Heart right ventricle (tissue), 16 donors: ENCODE measurements around the gene CARF. TPM values are rescaled to one million over a fixed set of nuclear protein-coding genes. Genes with fewer than 3 reads are reported as not detected.

Experiments used
- ATAC-seq, 8 donors: fragments of 200-7000 bp; cut with Tn5 transposase; one replicate each; pipeline ENCODE4 v1.9.1; 2020; ENCODE audit warnings: mild to moderate bottlenecking in 8 of 8, moderate library complexity in 8 of 8, moderate number of reproducible peaks in 1 of 8
- DNase-seq, 2 donors: peaks; one replicate each; pipeline ENCODE4 v3.0.0-alpha.2; 2020
- H3K27ac ChIP-seq, 10 donors: fragments of 200-600 bp; sonication (generic) in 2 of 10; one replicate each; pipeline versions ENCODE4 v1.5.0 to v1.8.0; 2020 to 2022; ENCODE audit warnings: mild to moderate bottlenecking in 3 of 10
- H3K27me3 ChIP-seq, 7 donors: fragments of 200-600 bp; one replicate each; pipeline ENCODE4 v1.8.0; 2021 to 2022; ENCODE audit warnings: mild to moderate bottlenecking in 2 of 7
- H3K36me3 ChIP-seq, 9 donors: fragments of 200-600 bp; sonication (generic) in 1 of 9; one replicate each; pipeline versions ENCODE4 v1.5.0 to v1.8.0; 2020 to 2022; ENCODE audit warnings: mild to moderate bottlenecking in 2 of 9
- H3K4me1 ChIP-seq, 9 donors: fragments of 200-600 bp; sonication (generic) in 1 of 9; one replicate each; pipeline versions ENCODE4 v1.5.0 to v1.8.0; 2020 to 2022; ENCODE audit warnings: mild to moderate bottlenecking in 4 of 9
- H3K4me3 ChIP-seq, 10 donors: fragments of 200-600 bp; sonication (generic) in 2 of 10; one replicate each; pipeline versions ENCODE4 v1.5.0 to v1.8.0; 2020 to 2022; ENCODE audit warnings: mild to moderate bottlenecking in 7 of 10, moderate library complexity in 2 of 10
- H3K9me3 ChIP-seq, 11 donors: fragments of 200-600 bp in 10 of 11; sonication (generic) in 2 of 11; one replicate each; pipeline versions ENCODE4 v1.5.0 to v1.8.0; 2013 to 2022; ENCODE audit warnings: mild to moderate bottlenecking in 2 of 11, control low read depth in 1 of 11, moderate library complexity in 1 of 11
- WGBS, 2 donors: extraction: QIAGEN DNeasy Blood & Tissue Kit; methylation state at CpG; one replicate each; pipeline ENCODE4 v1.1.7; 2013; ENCODE audit warnings: inconsistent platforms in 1 of 2; 5-methylcytosine and 5-hydroxymethylcytosine counted together
- intact Hi-C, 10 donors: fragments of 100-400 bp; cut with DNase I; formaldehyde crosslinking; loops; one replicate each; pipeline versions ENCODE4 v1.11.1 to v1.14.2; 2022
- polyA plus RNA-seq, 2 donors: library from polyadenylated mRNA; stranded (reverse); fragments of 200-250 nt; gene quantifications; one replicate each; pipeline ENCODE4 v1.2.3, GENCODE V29; 2013
- total RNA-seq, 10 donors: library from RNA; stranded (reverse); fragmentation: NEBNext Ultra II Directional in 3 of 10; extraction: Animal tissue kit (Norgen Biotek cat#: 25700) in 3 of 10; gene quantifications; one replicate each; pipeline versions ENCODE4 v1.2.1 to v1.2.4, GENCODE V29; 2021 to 2023
- TF ChIP-seq, protein P1 (sequence below), 9 donors: fragments of 200-600 bp; sonication (generic) in 2 of 9; IDR thresholded peaks; one replicate each; pipeline versions ENCODE4 v1.5.0 to v1.8.0; 2021 to 2022; ENCODE audit warnings: antibody characterized with exemption in 9 of 9, mild to moderate bottlenecking in 5 of 9, moderate library complexity in 1 of 9
- donor health status: Arrhythmogenic right ventricular cardiomyopathy.
- donor health status: ischemic (EF 13 %, LVEDD 7.1; RV severe dilation, severe dysfunction).
- donor health status: healthy with polysubstance abuse.
- donor health status: DM: no; HTN: yes; CAD: no.
- donor health status: DM: no; HTN: no; CAD: no.
- donor health status: ischemic (EF 25% LVEDD 6.9; RV normal size, moderate dysfunction).
- donor health status: ischemic (EF 25% LVEDD 5.7; RV mildly dilated, moderate dysfunction).
- donor health status: healthy.
- donor health status: DM: yes; HTN: yes; CAD: no.
- donor health status: Ischemic cardiomyopathy.
- donor health status: ischemic (EF 35%, LVEDD 5.7; RV mildly dilated, moderate dysfunction).
- donor health status: nonischemic (EF 11% LVEDD 7.7; RV severe dilation, severe dysfunction).
- donor health status: DM: yes; HTN: yes; CAD: no.
- donor health status: PGD.
- donor health status: ischemic (EF 29% LVEDD 5.4; RV normal size, mild dysfunction).
- donor health status: nonischemic (EF 23%, LVEDD 6.1; RV moderate dilation, normal function).

CARF gene
- total and polyA plus RNA-seq, 12 donors, result 0.75 to 10.2 (median 7.5) TPM

GRCh38 chr2:203018181-203018580 lies 106.1 kb downstream of the CARF start:
- no peaks in the 10 kb centered on the region for H3K27me3 ChIP-seq
- no peaks in the 10 kb centered on the region for H3K9me3 ChIP-seq
- H3K4me3 ChIP-seq, result peak overlapping the region; percentile 0 to 93 (median 82)
- 4% methylated on average over 1 of the region's 1 CpG for WGBS, 2 donors
- peak overlapping the region in 7 of 10 donors; percentile 21 to 98 (median 91) for H3K27ac ChIP-seq
- TF ChIP-seq, protein P1, sequence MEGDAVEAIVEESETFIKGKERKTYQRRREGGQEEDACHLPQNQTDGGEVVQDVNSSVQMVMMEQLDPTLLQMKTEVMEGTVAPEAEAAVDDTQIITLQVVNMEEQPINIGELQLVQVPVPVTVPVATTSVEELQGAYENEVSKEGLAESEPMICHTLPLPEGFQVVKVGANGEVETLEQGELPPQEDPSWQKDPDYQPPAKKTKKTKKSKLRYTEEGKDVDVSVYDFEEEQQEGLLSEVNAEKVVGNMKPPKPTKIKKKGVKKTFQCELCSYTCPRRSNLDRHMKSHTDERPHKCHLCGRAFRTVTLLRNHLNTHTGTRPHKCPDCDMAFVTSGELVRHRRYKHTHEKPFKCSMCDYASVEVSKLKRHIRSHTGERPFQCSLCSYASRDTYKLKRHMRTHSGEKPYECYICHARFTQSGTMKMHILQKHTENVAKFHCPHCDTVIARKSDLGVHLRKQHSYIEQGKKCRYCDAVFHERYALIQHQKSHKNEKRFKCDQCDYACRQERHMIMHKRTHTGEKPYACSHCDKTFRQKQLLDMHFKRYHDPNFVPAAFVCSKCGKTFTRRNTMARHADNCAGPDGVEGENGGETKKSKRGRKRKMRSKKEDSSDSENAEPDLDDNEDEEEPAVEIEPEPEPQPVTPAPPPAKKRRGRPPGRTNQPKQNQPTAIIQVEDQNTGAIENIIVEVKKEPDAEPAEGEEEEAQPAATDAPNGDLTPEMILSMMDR (IDR thresholded peaks at IDR 0.05), result no peak
- DNase-seq, result no peak
- no peaks in the 10 kb centered on the region for H3K36me3 ChIP-seq
- ATAC-seq, result no peak
- peaks cover 0 to 79% (median 61%) of the 10 kb centered on the region in 9 donors for H3K4me1 ChIP-seq
- intact Hi-C loops, result loop anchor here in 1 of 10 donors (10.0 kb wide), 1 partner anchor 103 kb away; the partner anchor contains the start of genes CARF and WDR12

DNA sequence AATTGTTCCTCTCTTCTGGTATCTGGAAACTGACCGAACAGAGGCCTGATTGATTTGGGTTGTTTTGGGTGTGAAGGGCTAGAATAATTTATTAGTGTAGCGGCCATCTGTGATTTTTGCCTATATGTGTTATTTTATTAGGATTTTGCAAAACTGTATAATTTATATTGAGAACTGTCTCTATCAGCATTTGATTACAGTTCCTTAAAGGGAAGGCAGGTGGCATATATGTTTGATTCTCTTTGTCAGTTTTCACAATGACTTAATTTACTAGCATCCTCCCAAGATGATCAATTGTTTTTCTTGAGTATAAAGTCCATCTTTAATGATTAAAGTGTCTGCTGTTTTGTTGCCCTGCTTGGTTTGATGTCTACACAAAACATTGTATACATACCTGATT lies 107.1 kb downstream of the CARF start:
- no peak for DNase-seq
- TF ChIP-seq, protein P1 (IDR thresholded peaks at IDR 0.05), result peak in 3 of 9 donors; percentile 17 to 30 (median 19)
- H3K9me3 ChIP-seq, result no peaks in the 10 kb centered on the region
- ATAC-seq, result no peak
- 70 to 76% methylated on average over 2 of the region's 2 CpGs for WGBS, 2 donors
- H3K27ac ChIP-seq, result peak overlapping the region in 7 of 10 donors; percentile 21 to 98 (median 91)
- H3K36me3 ChIP-seq, result no peaks in the 10 kb centered on the region
- H3K27me3 ChIP-seq, result no peaks in the 10 kb centered on the region
- H3K4me3 ChIP-seq, result peak overlapping the region in 9 of 10 donors; percentile 24 to 93 (median 85)
- peaks cover 2 to 81% (median 61%) of the 10 kb centered on the region in 9 donors for H3K4me1 ChIP-seq
- intact Hi-C loops, result loop anchor here in 1 of 10 donors (10.0 kb wide), 1 partner anchor 104 kb away; the partner anchor contains the start of genes CARF and WDR12

- WGBS, 2 donors, result 41 to 44% methylated on average over 4 of the region's 4 CpGs
- Histone ChIP-seq H3K27me3 (no peaks in the 10 kb centered on the region), H3K4me3 (peak overlapping the region in 4 of 10 donors; percentile 4 to 25 (median 6)), H3K36me3 (peaks cover 0 to 7% (median 0%) of the 10 kb centered on the region in 9 donors), H3K27ac (peak overlapping the region in 9 of 10 donors; percentile 36 to 93 (median 65)), H3K4me1 (peaks cover 2 to 85% (median 45%) of the 10 kb centered on the region in 9 donors), H3K9me3 (no peaks in the 10 kb centered on the region)
- intact Hi-C loops, result no loop called here
- TF ChIP-seq, protein P1 (IDR thresholded peaks at IDR 0.05), result no peak
- ATAC-seq (peak in 6 of 8 donors; percentile 12 to 56 (median 31)), DNase-seq (no peak)
These were observed 109.9 kb downstream of the CARF start for GRCh38 chr2:203021991-203022390.

GRCh38 chr2:203022751-203023150 lies 110.7 kb downstream of the CARF start:
- TF ChIP-seq, protein P1 (IDR thresholded peaks at IDR 0.05), result no peak
- Histone ChIP-seq H3K27me3 (no peaks in the 10 kb centered on the region), H3K4me1 (peaks cover 2 to 83% (median 38%) of the 10 kb centered on the region in 9 donors), H3K36me3 (peaks cover 0 to 8% (median 0%) of the 10 kb centered on the region in 9 donors), H3K27ac (peak overlapping the region; percentile 1 to 93 (median 64)), H3K4me3 (peak overlapping the region in 5 of 10 donors; percentile 1 to 25 (median 8)), H3K9me3 (no peaks in the 10 kb centered on the region)
- DNase-seq (no peak), ATAC-seq (peak in 7 of 8 donors; percentile 60 to 84 (median 75))
- WGBS, 2 donors, result 23 to 28% methylated on average over 1 of the region's 1 CpG
- intact Hi-C loops, result no loop called here
